Mesothelial cell of epicardium (in vitro differentiated cells): ENCODE data around the gene RAI14. TPM values are rescaled to one million over a fixed set of nuclear protein-coding genes. Genes with fewer than 3 reads are reported as not detected.
A peak's percentile ranks its signal among the peaks of the same experiment; 100 is the strongest.

Experiments
- DNase-seq, 2 experiments: peaks; one replicate each; pipeline ENCODE4 v3.0.0; 2021; ENCODE audit warnings: low spot score in 2 of 2; ENCODE audit not compliant: unreplicated experiment in 2 of 2
- H3K27ac Mint-ChIP-seq: 2 replicates; pipeline ENCODE4 v1.8.0; 2021; ENCODE audit warnings: mixed read lengths
- H3K27me3 Mint-ChIP-seq: 2 replicates; pipeline ENCODE4 v1.8.0; 2021; ENCODE audit warnings: low read depth, mixed read lengths
- H3K36me3 Mint-ChIP-seq: 2 replicates; pipeline ENCODE4 v1.8.0; 2021; ENCODE audit warnings: mixed read lengths
- H3K4me1 Mint-ChIP-seq: 2 replicates; pipeline ENCODE4 v1.8.0; 2021; ENCODE audit warnings: mixed read lengths
- H3K4me3 Mint-ChIP-seq: 2 replicates; pipeline ENCODE4 v1.8.0; 2021; ENCODE audit warnings: mild to moderate bottlenecking, moderate library complexity, mixed read lengths
- H3K9me3 Mint-ChIP-seq: 2 replicates; pipeline ENCODE4 v1.8.0; 2021; ENCODE audit warnings: mixed read lengths
- CTCF ChIP-seq: fragments of 200-600 bp; sonication (generic); IDR thresholded peaks from one replicate; pipeline ENCODE4 v1.5.0; 2021; ENCODE audit warnings: antibody characterized with exemption; ENCODE audit not compliant: unreplicated experiment
- total RNA-seq: library from RNA; stranded (reverse); gene quantifications from 3 replicates; pipeline ENCODE4 v1.2.1, GENCODE V29; 2021

Gene RAI14
- total RNA-seq, 1 donor from 2014 or later: 134 TPM

DNA sequence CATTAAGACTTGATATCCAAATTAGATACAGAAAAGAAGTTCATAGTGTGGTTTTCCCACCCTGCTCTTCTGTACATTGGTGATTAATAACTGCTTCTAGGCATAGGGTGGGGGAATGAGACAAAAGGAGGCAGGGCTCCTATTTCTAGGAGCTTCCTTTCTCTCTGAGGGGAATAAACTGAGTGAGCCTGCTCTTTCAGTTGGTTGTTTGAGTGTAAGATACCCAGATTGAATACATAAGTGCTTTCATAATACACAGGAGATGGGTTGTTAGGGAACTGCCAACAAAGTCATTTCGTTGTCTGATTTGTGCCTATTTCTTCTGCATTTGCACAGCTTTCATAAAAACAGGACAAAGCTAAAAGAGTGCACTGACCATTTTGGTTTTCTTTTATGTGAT lies 133.9 kb downstream of the RAI14 start:
- TF ChIP-seq CTCF: no peak
- Mint-ChIP-seq H3K36me3 (peaks cover 28% of the 10 kb centered on the region), H3K27me3 (no peaks in the 10 kb centered on the region), H3K9me3 (peaks cover 27% of the 10 kb centered on the region), H3K4me3 (no peak overlapping the region), H3K4me1 (no peaks in the 10 kb centered on the region), H3K27ac (peak overlapping the region; percentile 35)
- no peak for DNase-seq

DNA sequence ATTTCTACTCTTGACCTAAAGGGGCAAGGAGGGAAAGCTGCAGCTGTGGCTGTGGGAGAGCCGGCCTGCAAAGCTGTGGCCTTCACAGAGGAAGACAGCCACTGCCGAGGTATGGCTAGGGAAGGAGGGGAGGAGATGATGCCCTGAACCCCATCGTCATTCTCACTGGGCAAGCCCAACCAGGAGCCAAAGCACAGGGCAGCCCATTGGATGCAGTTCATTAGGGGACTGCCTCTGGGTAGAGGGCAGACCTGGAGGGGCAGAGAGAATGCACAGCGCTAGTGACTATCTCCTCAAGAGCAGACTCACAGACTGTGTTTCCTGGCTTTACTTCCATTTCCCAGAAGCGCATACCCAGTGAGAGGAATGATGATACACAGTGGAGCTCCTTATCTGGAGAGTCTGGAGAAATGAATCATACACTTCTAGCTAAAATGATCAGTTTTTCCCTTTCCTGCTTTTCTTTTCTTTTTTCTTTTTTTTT lies 135.7 kb downstream of the RAI14 start:
- peaks cover 18% of the 10 kb centered on the region for H3K36me3 Mint-ChIP-seq

DNA sequence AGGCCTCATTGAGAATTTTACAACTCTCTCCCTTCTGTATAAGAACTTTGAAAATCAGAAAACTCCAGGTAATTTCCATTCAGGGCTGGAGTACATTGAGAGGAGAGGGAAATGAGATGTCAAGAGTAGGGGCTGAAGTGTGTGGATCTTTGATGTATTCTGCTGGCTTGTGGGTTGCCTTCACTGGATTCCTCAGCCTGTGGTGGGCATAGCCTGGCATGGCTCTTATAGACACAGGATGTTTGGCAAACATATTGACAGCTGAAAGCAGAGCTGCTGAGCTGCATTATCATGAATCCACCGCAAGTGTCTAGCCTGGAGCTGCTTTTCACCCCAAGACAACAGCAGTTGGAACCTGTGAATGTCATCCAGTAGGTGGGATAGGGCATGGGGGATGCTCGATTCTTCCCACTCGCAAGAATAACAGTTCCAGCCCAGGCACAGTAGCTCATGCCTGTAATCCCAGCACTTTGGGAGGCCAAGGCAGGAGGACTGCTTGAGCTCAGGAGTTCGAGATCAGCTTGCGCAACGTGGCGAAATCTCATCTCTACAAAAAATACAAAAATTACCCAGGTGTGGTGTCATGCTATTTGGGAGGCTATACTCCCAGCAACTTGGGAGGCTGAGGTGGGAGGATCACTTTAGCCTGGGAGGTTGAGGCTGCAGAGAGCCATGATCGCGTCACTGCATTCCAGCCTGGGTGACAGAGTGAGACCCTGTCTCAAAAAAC lies 146.9 kb downstream of the RAI14 start:
- no peak for DNase-seq
- TF ChIP-seq CTCF: no peak
- Mint-ChIP-seq H3K27ac (no peak overlapping the region), H3K27me3 (no peaks in the 10 kb centered on the region), H3K4me1 (peaks cover 6% of the 10 kb centered on the region), H3K9me3 (no peaks in the 10 kb centered on the region), H3K4me3 (no peak overlapping the region), H3K36me3 (peaks cover 59% of the 10 kb centered on the region)

More for the DNA sequence above, 135.7 kb downstream of the RAI14 start:
- Mint-ChIP-seq H3K4me1 (no peaks in the 10 kb centered on the region), H3K9me3 (peaks cover 11% of the 10 kb centered on the region), H3K4me3 (no peak overlapping the region), H3K27me3 (no peaks in the 10 kb centered on the region), H3K27ac (peak overlapping the region; percentile 66)
- DNase-seq: no peak
- TF ChIP-seq CTCF: no peak

GRCh38 chr5:34803974-34804732 lies 148.0 kb downstream of the RAI14 start:
- no peak for DNase-seq
- Mint-ChIP-seq H3K27me3 (no peaks in the 10 kb centered on the region), H3K27ac (no peak overlapping the region), H3K36me3 (peaks cover 51% of the 10 kb centered on the region), H3K4me3 (no peak overlapping the region), H3K4me1 (peaks cover 6% of the 10 kb centered on the region), H3K9me3 (no peaks in the 10 kb centered on the region)
- TF ChIP-seq CTCF: no peak

- peak overlapping the region; percentile 50 for H3K27ac Mint-ChIP-seq
Observed at GRCh38 chr5:34804913-34805312, 148.8 kb downstream of the RAI14 start.

More at GRCh38 chr5:34804913-34805312, 148.8 kb downstream of the RAI14 start:
- Mint-ChIP-seq H3K4me3 (no peak overlapping the region), H3K4me1 (peaks cover 6% of the 10 kb centered on the region), H3K27me3 (no peaks in the 10 kb centered on the region), H3K36me3 (peaks cover 48% of the 10 kb centered on the region), H3K9me3 (no peaks in the 10 kb centered on the region)
- TF ChIP-seq CTCF: no peak
- DNase-seq: no peak
